Liver (tissue), 9 donors: ENCODE results near the gene ANP32B. TPM values are rescaled to one million over a fixed set of nuclear protein-coding genes. Genes with fewer than 3 reads are reported as not detected.

Experiments
- DNase-seq: peaks from one replicate; pipeline ENCODE4 v3.0.0-alpha.2; 2017; ENCODE audit warnings: low spot score
- H3K27ac ChIP-seq, 2 donors: one replicate each; pipeline ENCODE4 v1.7.0; 2013; ENCODE audit warnings: inconsistent platforms in 2 of 2, low read length in 2 of 2, control low read depth in 1 of 2, low read depth in 1 of 2, mild to moderate bottlenecking in 1 of 2
- H3K27me3 ChIP-seq, 4 donors: one replicate each; pipeline versions ENCODE4 v1.6.1 to v1.7.0; 2013; ENCODE audit warnings: low read length in 3 of 4, inconsistent platforms in 1 of 4, mild to moderate bottlenecking in 1 of 4, moderate library complexity in 1 of 4; ENCODE audit not compliant: control insufficient read depth in 4 of 4, insufficient read depth in 4 of 4
- H3K36me3 ChIP-seq, 4 donors: one replicate each; pipeline versions ENCODE4 v1.6.1 to v1.7.0; 2013; ENCODE audit warnings: low read length in 3 of 4, mild to moderate bottlenecking in 3 of 4, low read depth in 1 of 4, moderate library complexity in 1 of 4; ENCODE audit not compliant: control insufficient read depth in 4 of 4, insufficient read depth in 3 of 4
- H3K4me1 ChIP-seq, 4 donors: one replicate each; pipeline versions ENCODE4 v1.6.1 to v1.7.0; 2013; ENCODE audit warnings: low read length in 3 of 4, mild to moderate bottlenecking in 3 of 4, moderate library complexity in 1 of 4; ENCODE audit not compliant: control insufficient read depth in 4 of 4, insufficient read depth in 4 of 4
- H3K4me3 ChIP-seq, 3 donors: one replicate each; pipeline versions ENCODE4 v1.6.1 to v1.7.0; 2013; ENCODE audit warnings: low read length in 3 of 3, control low read depth in 1 of 3, low read depth in 1 of 3, mild to moderate bottlenecking in 1 of 3
- H3K9ac ChIP-seq, 2 donors: one replicate each; pipeline ENCODE4 v1.7.0; 2013; ENCODE audit warnings: low read length in 2 of 2, mild to moderate bottlenecking in 2 of 2, moderate library complexity in 2 of 2, control low read depth in 1 of 2, low read depth in 1 of 2
- H3K9me3 ChIP-seq, 4 donors: one replicate each; pipeline versions ENCODE4 v1.6.1 to v1.7.0; 2013; ENCODE audit warnings: low read length in 3 of 4; ENCODE audit not compliant: control insufficient read depth in 4 of 4
- ATF3 ChIP-seq: IDR thresholded peaks from 2 replicates; pipeline ENCODE4 v1.6.1; 2016; ENCODE audit warnings: antibody characterized with exemption
- CTCF ChIP-seq: fragments of 150-350 bp; IDR thresholded peaks from 2 replicates; pipeline ENCODE4 v1.5.1; 2017; ENCODE audit warnings: improper control_type of control experiment, low read depth, low read length; ENCODE audit not compliant: missing input control
- EGR1 ChIP-seq, 2 donors: IDR thresholded peaks; 2 replicates each; pipeline ENCODE4 v1.6.1; 2016 to 2018; ENCODE audit warnings: antibody characterized with exemption in 2 of 2, low read depth in 2 of 2
- FOXA1 ChIP-seq: IDR thresholded peaks from 2 replicates; pipeline ENCODE4 v1.6.1; 2016; ENCODE audit warnings: antibody characterized with exemption
- FOXA2 ChIP-seq: IDR thresholded peaks from 2 replicates; pipeline ENCODE4 v1.6.1; 2016; ENCODE audit warnings: antibody characterized with exemption
- GABPA ChIP-seq, 2 donors: IDR thresholded peaks in 1 of 2; conservative IDR thresholded peaks in 1 of 2; 2 replicates each; pipeline ENCODE4 v1.6.1; 2016; ENCODE audit warnings: antibody characterized with exemption in 2 of 2, mild to moderate bottlenecking in 1 of 2, moderate library complexity in 1 of 2
- HNF4A ChIP-seq, 2 donors: conservative IDR thresholded peaks; 2 replicates each; pipeline ENCODE4 v1.6.1; 2016; ENCODE audit warnings: antibody characterized with exemption in 2 of 2, mild to moderate bottlenecking in 2 of 2
- HNF4G ChIP-seq: IDR thresholded peaks from 2 replicates; pipeline ENCODE4 v1.6.1; 2016; ENCODE audit warnings: antibody characterized with exemption
- JUND ChIP-seq, 2 donors: IDR thresholded peaks; 2 replicates each; pipeline ENCODE4 v1.6.1; 2016; ENCODE audit warnings: antibody characterized with exemption in 2 of 2
- MAX ChIP-seq: IDR thresholded peaks from 2 replicates; pipeline ENCODE4 v1.6.1; 2016; ENCODE audit warnings: antibody characterized with exemption
- NR2F2 ChIP-seq: IDR thresholded peaks from 2 replicates; pipeline ENCODE4 v1.6.1; 2016; ENCODE audit warnings: antibody characterized with exemption
- RAD21 ChIP-seq, 2 donors: IDR thresholded peaks; 2 replicates each; pipeline ENCODE4 v1.6.1; 2016; ENCODE audit warnings: antibody characterized with exemption in 2 of 2, mild to moderate bottlenecking in 2 of 2
- REST ChIP-seq: IDR thresholded peaks from 2 replicates; pipeline ENCODE4 v1.6.1; 2016; ENCODE audit warnings: antibody characterized with exemption, mild to moderate bottlenecking
- RXRA ChIP-seq, 2 donors: IDR thresholded peaks; 2 replicates each; pipeline ENCODE4 v1.6.1; 2017 to 2018; ENCODE audit warnings: antibody characterized with exemption in 2 of 2, mild to moderate bottlenecking in 1 of 2
- SP1 ChIP-seq: IDR thresholded peaks from 2 replicates; pipeline ENCODE4 v1.6.1; 2018; ENCODE audit warnings: antibody characterized with exemption, mild to moderate bottlenecking
- TAF1 ChIP-seq: conservative IDR thresholded peaks from 2 replicates; pipeline ENCODE4 v1.6.1; 2016; ENCODE audit warnings: antibody characterized with exemption, mild to moderate bottlenecking
- YY1 ChIP-seq: IDR thresholded peaks from 2 replicates; pipeline ENCODE4 v1.6.1; 2016; ENCODE audit warnings: antibody characterized with exemption, mild to moderate bottlenecking
- ZBTB33 ChIP-seq: IDR thresholded peaks from 2 replicates; pipeline ENCODE4 v1.6.1; 2016; ENCODE audit warnings: antibody characterized with exemption
- WGBS: extraction: QIAGEN DNeasy Blood & Tissue Kit; methylation state at CpG from one replicate; pipeline ENCODE4 v1.1.7; 2013; 5-methylcytosine and 5-hydroxymethylcytosine counted together
- polyA plus RNA-seq, 2 donors: library from polyadenylated mRNA; stranded (reverse) in 1 of 2; unstranded in 1 of 2; fragments of 200-250 nt in 1 of 2; fragments of >200 nt in 1 of 2; fragmentation: Nextera tagmentation in 1 of 2; extraction: Ambion mirVana in 1 of 2; gene quantifications; one replicate each; pipeline versions ENCODE4 v1.2.1 to v1.2.3, GENCODE V29; 2013 to 2015
- total RNA-seq, 2 donors: library from RNA; depleted of rRNA; stranded (reverse); fragments of >200 nt; gene quantifications; one replicate each; pipeline ENCODE4 v1.2.3, GENCODE V29; 2014
- donor health status: healthy.
- donor health status: healthy.
- donor health status: healthy.
- donor health status: healthy.
- donor health status: healthy.

Gene ANP32B
- total and polyA plus RNA-seq, 4 donors: 4.0 to 39.4 (median 27.0) TPM

GRCh38 chr9:98047002-98047401, 63.9 kb downstream of the ANP32B start:
- DNase-seq: no peak
- 86% methylated on average over 5 of the region's 5 CpGs for WGBS
- no peak overlapping the region for H3K27ac ChIP-seq
- no peak overlapping the region for H3K4me3 ChIP-seq
- no peaks in the 10 kb centered on the region for H3K36me3 ChIP-seq
- no peaks in the 10 kb centered on the region for H3K4me1 ChIP-seq
- H3K9ac ChIP-seq: no peak overlapping the region
- no peaks in the 10 kb centered on the region for H3K27me3 ChIP-seq
- no peaks in the 10 kb centered on the region for H3K9me3 ChIP-seq
- TF ChIP-seq TAF1: no peak
- TF ChIP-seq YY1: no peak
- TF ChIP-seq CTCF: no peak
- no peak for TF ChIP-seq ZBTB33
- no peak for TF ChIP-seq FOXA2
- TF ChIP-seq RAD21 (IDR thresholded peaks at IDR 0.05): no peak
- no peak for TF ChIP-seq JUND (IDR thresholded peaks at IDR 0.05)
- TF ChIP-seq SP1: no peak
- no peak for TF ChIP-seq MAX
- TF ChIP-seq EGR1 (IDR thresholded peaks at IDR 0.05; ENCODE audit: low read depth in 2 of 2): no peak
- no peak for TF ChIP-seq GABPA (IDR thresholded peaks at IDR 0.05 in 1 of 2, conservative IDR thresholded peaks at IDR 0.05 in 1 of 2)
- TF ChIP-seq HNF4A (conservative IDR thresholded peaks at IDR 0.05): no peak
- no peak for TF ChIP-seq NR2F2
- TF ChIP-seq ATF3: no peak
- TF ChIP-seq REST: no peak
- TF ChIP-seq RXRA (IDR thresholded peaks at IDR 0.05): no peak
- no peak for TF ChIP-seq FOXA1
- no peak for TF ChIP-seq HNF4G
